IPS-15b (cell line): ENCODE measurements around the gene HOXB1.
"Not testable (repeated sequence)": the region's sequence is repeated elsewhere in the genome, so short reads cannot be mapped to it uniquely, and the experiment has no call there.

ENCODE experiments used
- H3K27me3 ChIP-seq: one replicate; pipeline ENCODE4 v1.6.1; 2013; ENCODE audit warnings: low read length; ENCODE audit not compliant: control insufficient read depth, insufficient read depth
- H3K36me3 ChIP-seq: one replicate; pipeline ENCODE4 v1.6.1; 2013; ENCODE audit warnings: low read length; ENCODE audit not compliant: control insufficient read depth, insufficient read depth
- H3K4me1 ChIP-seq: one replicate; pipeline ENCODE4 v1.6.1; 2013; ENCODE audit warnings: mild to moderate bottlenecking, low read length; ENCODE audit not compliant: control insufficient read depth, insufficient read depth
- H3K4me3 ChIP-seq: one replicate; pipeline ENCODE4 v1.5.1; 2013; ENCODE audit warnings: low read depth, low read length
- H3K9ac ChIP-seq: one replicate; pipeline ENCODE4 v1.6.1; 2013; ENCODE audit warnings: low read depth, mild to moderate bottlenecking, low read length
- H3K9me3 ChIP-seq: one replicate; pipeline ENCODE4 v1.6.1; 2013; ENCODE audit warnings: mild to moderate bottlenecking, low read length; ENCODE audit not compliant: control insufficient read depth, insufficient read depth

Gene HOXB1

GRCh38 chr17:48490451-48490892 lies 40.3 kb downstream of the HOXB1 start:
- H3K9me3 ChIP-seq: no peaks in the 10 kb centered on the region
- H3K4me3 ChIP-seq: no peak overlapping the region
- no peaks in the 10 kb centered on the region for H3K36me3 ChIP-seq
- H3K9ac ChIP-seq: no peak overlapping the region
- peaks cover 53% of the 10 kb centered on the region for H3K27me3 ChIP-seq
- H3K4me1 ChIP-seq: peaks cover 2% of the 10 kb centered on the region

- peaks cover 47% of the 10 kb centered on the region for H3K27me3 ChIP-seq
- H3K4me3 ChIP-seq: no peak overlapping the region
- no peak overlapping the region for H3K9ac ChIP-seq
- H3K4me1 ChIP-seq: peaks cover 2% of the 10 kb centered on the region
- H3K9me3 ChIP-seq: no peaks in the 10 kb centered on the region
- no peaks in the 10 kb centered on the region for H3K36me3 ChIP-seq
These were observed 41.0 kb downstream of the HOXB1 start for GRCh38 chr17:48489781-48490180.

- Histone ChIP-seq H3K4me1 (peaks cover 2% of the 10 kb centered on the region), H3K36me3 (no peaks in the 10 kb centered on the region), H3K4me3 (no peak overlapping the region), H3K9me3 (no peaks in the 10 kb centered on the region), H3K27me3 (peaks cover 35% of the 10 kb centered on the region), H3K9ac (no peak overlapping the region)
These were observed 42.2 kb downstream of the HOXB1 start for GRCh38 chr17:48488548-48489106.

DNA sequence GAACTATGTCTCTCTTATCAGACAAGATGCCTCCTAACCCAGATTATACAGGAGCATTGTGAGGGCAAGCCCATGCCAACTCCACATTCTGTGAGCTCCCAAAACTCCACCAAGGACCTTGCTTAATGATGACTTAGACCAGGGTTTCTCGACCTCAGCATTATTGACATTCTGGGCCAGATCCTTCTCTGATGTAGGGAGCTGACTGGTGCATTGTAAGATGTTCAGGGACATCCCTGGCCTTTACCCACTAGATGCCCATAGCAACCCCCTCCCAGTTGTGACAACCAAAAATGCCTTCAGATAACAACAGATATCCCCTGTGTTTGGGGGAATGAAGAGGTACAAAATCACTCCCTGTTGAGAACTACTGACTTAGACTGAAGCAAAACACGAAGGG lies 43.6 kb downstream of the HOXB1 start:
- peaks cover 21% of the 10 kb centered on the region for H3K27me3 ChIP-seq
- peaks cover 2% of the 10 kb centered on the region for H3K4me1 ChIP-seq
- H3K36me3 ChIP-seq: no peaks in the 10 kb centered on the region
- no peak overlapping the region for H3K9ac ChIP-seq
- no peak overlapping the region for H3K4me3 ChIP-seq
- H3K9me3 ChIP-seq: no peaks in the 10 kb centered on the region

DNA sequence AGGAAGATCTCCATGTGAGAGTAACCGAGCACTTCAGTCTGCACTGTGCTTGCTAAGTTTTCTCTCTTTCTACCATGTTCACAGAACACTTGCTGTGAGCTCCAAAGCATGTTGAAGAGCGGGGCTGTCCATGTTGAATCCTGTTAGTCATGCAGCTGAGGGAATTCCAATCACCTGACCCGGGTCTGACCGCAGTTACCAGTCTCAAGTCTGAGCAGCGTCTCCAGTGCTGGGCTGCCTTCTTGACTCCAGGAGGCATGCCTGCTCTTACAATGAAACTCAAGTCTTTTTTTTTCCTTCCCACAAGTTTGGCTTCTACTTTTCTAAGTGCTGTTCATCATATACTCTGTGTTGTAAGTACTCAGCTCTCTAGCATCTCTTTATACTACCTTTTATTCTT lies 44.3 kb downstream of the HOXB1 start:
- H3K4me1 ChIP-seq: peaks cover 2% of the 10 kb centered on the region
- no peaks in the 10 kb centered on the region for H3K36me3 ChIP-seq
- no peak overlapping the region for H3K4me3 ChIP-seq
- H3K9me3 ChIP-seq: no peaks in the 10 kb centered on the region
- no peak overlapping the region for H3K9ac ChIP-seq
- H3K27me3 ChIP-seq: peaks cover 16% of the 10 kb centered on the region

DNA sequence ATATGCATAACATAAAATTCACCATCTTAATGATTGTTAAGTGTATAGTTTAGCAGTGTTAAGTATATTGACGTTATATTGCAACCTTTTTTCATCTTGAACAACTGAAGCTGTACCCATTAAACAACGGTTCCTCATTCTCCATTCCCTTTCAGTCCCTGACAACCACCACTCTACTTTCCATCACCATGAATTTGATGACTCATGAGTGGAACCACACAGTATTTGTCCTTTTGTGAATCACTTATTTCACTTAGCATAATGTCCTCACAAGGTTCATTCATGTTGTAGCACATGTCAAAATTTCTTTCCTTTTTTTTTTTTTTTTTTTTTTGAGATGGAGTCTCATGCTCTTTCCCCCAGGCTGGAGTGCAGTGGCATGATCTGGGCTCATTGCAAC lies 46.0 kb downstream of the HOXB1 start:
- no peak overlapping the region for H3K4me3 ChIP-seq
- peaks cover 3% of the 10 kb centered on the region for H3K27me3 ChIP-seq
- H3K36me3 ChIP-seq: no peaks in the 10 kb centered on the region
- H3K9me3 ChIP-seq: no peaks in the 10 kb centered on the region
- H3K4me1 ChIP-seq: peaks cover 2% of the 10 kb centered on the region
- H3K9ac ChIP-seq: no peak overlapping the region

DNA sequence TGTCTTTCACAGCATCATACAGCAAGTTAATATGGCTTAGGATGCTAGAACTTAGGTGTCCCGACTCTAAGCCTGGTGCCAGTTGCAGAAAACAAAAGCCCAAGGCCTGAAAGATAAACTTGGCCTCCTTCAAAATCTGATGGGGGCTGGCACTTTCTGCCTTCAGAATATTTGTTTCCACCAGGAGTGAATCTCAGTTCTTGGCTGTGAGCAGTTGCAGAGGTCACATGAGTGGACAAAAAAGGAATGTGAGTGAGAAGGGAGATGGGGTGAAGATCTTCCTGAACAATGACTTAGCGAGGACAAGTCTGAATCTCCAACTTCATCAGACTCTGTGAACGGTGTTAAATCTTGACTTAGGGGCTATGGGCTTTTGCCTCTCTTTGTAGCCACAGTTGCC lies 46.6 kb downstream of the HOXB1 start:
- Histone ChIP-seq H3K9me3 (no peaks in the 10 kb centered on the region), H3K36me3 (no peaks in the 10 kb centered on the region), H3K4me3 (no peak overlapping the region), H3K9ac (no peak overlapping the region), H3K4me1 (no peaks in the 10 kb centered on the region), H3K27me3 (peaks cover 3% of the 10 kb centered on the region)

GRCh38 chr17:48483471-48484131 lies 47.2 kb downstream of the HOXB1 start:
- Histone ChIP-seq H3K9ac (no peak overlapping the region), H3K9me3 (no peaks in the 10 kb centered on the region), H3K4me3 (no peak overlapping the region), H3K27me3 (peaks cover 3% of the 10 kb centered on the region), H3K36me3 (no peaks in the 10 kb centered on the region), H3K4me1 (no peaks in the 10 kb centered on the region)

DNA sequence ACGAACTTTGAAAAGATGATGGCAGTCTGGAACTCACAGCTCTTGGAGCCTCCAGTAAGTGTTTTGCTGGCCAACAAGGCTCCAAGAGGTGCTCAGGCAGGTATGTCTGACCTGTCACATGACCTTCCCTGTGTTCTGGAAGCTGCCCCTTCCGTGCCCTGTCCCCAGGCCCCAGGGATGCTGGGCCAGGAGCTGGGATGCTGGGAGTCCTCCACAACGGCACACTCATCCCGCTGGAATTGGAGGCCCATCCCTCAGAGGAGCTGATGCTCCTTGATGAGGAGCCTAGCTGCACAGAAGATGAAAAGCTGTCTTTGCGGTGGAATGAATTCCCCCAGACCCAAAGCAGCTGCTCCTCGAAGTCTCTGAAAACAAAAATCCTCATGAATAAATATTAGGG lies 47.8 kb downstream of the HOXB1 start:
- Histone ChIP-seq H3K9me3 (no peaks in the 10 kb centered on the region), H3K4me3 (no peak overlapping the region), H3K9ac (no peak overlapping the region), H3K27me3 (peaks cover 3% of the 10 kb centered on the region), H3K4me1 (no peaks in the 10 kb centered on the region), H3K36me3 (no peaks in the 10 kb centered on the region)

DNA sequence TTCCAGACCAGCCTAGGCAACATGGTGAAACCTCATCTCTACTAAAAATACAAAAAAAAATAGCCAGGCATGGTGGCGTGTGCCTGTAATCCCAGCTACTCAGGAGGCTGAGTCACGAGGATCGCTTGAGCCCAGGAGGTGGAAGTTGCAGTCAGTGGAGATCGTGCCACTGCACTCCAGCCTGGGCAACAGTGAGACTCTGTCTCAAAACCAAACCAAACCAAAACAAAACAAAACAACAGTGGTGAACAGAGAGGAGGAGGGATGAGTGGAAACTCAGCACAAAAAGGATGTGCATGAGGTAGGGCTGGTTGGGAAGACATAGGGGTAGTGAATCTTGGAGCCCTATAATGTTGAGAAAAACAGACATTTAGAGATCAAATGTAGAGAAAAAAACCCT lies 48.5 kb downstream of the HOXB1 start:
- H3K36me3 ChIP-seq, H3K4me3 ChIP-seq, H3K9me3 ChIP-seq, H3K4me1 ChIP-seq, H3K27me3 ChIP-seq, H3K9ac ChIP-seq: not testable (repeated sequence)

DNA sequence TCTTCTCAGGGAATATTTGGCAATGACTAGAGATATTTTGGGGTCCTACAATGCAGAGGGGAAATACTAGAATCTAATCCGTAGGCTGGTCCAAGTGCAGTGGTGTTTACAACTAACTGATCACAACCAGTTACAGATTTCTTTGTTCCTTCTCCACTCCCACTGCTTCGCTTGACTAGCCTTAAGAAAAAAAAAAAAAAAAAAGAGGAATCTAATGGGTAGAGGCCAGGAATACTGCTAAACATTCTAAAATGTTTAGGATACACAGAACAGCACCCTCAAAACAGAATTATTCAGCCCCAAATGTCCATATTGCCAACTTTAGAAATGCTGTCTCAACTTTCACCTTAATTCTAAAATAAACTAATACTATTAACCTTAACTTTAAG lies 51.8 kb downstream of the HOXB1 start:
- Histone ChIP-seq H3K4me3 (no peak overlapping the region), H3K36me3 (no peaks in the 10 kb centered on the region), H3K27me3 (no peaks in the 10 kb centered on the region), H3K9ac (no peak overlapping the region), H3K4me1 (no peaks in the 10 kb centered on the region), H3K9me3 (no peaks in the 10 kb centered on the region)
